Lower leg skin (tissue), 3 donors: ENCODE data around the gene FAM174B.

Experiments
- POLR2A ChIP-seq, 2 donors: fragments of 450-650 bp; IDR thresholded peaks; one replicate each; pipeline ENCODE4 v1.6.1; 2016 to 2017; ENCODE audit warnings: antibody characterized with exemption in 2 of 2, mild to moderate bottlenecking in 1 of 2, moderate library complexity in 1 of 2
- TF ChIP-seq, protein P1 (sequence below), 3 donors: fragments of 450-650 bp; IDR thresholded peaks; one replicate each; pipeline ENCODE4 v1.5.1; 2016; ENCODE audit warnings: antibody characterized with exemption in 3 of 3, mild to moderate bottlenecking in 3 of 3, moderate library complexity in 2 of 3

DNA sequence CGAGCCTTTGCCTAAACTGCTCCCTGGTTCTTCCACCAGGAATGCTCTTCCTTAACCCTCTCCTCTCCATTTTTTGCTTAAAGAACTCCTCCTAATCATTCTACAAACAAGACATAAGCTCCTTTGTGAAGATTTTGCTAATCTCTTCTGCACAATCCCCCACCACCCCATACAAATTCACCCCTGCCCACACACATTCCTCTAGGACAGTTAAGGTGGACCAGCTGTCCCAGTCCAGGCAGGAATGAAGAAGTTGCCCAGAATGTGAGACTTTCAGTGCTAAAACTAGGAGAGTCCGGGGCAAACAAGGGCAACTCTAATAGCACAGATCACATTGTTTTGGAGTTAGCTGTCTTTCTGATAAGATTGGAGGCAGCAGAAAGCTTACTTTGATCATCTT, 13.9 kb upstream of the FAM174B start:
- TF ChIP-seq, protein P1, sequence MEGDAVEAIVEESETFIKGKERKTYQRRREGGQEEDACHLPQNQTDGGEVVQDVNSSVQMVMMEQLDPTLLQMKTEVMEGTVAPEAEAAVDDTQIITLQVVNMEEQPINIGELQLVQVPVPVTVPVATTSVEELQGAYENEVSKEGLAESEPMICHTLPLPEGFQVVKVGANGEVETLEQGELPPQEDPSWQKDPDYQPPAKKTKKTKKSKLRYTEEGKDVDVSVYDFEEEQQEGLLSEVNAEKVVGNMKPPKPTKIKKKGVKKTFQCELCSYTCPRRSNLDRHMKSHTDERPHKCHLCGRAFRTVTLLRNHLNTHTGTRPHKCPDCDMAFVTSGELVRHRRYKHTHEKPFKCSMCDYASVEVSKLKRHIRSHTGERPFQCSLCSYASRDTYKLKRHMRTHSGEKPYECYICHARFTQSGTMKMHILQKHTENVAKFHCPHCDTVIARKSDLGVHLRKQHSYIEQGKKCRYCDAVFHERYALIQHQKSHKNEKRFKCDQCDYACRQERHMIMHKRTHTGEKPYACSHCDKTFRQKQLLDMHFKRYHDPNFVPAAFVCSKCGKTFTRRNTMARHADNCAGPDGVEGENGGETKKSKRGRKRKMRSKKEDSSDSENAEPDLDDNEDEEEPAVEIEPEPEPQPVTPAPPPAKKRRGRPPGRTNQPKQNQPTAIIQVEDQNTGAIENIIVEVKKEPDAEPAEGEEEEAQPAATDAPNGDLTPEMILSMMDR (IDR thresholded peaks at IDR 0.05) = no peak
- TF ChIP-seq POLR2A (IDR thresholded peaks at IDR 0.05) = no peak
